Lower lobe of right lung (tissue), 2 donors: ENCODE measurements around the gene PDCD5. TPM values are rescaled to one million over a fixed set of nuclear protein-coding genes. Genes with fewer than 3 reads are reported as not detected.

Source experiments
- ATAC-seq, 2 donors: fragments of 200-7000 bp; cut with Tn5 transposase; one replicate each; pipeline ENCODE4 v1.9.1; 2020 to 2022; ENCODE audit warnings: mild to moderate bottlenecking in 2 of 2, moderate library complexity in 2 of 2
- DNase-seq: peaks from one replicate; pipeline ENCODE4 v3.0.0-alpha.2; 2020
- H3K27ac ChIP-seq: fragments of 200-600 bp; one replicate; pipeline ENCODE4 v1.8.0; 2022
- H3K27me3 ChIP-seq: fragments of 200-600 bp; one replicate; pipeline ENCODE4 v1.8.0; 2022; ENCODE audit warnings: low read depth
- H3K36me3 ChIP-seq: fragments of 200-600 bp; one replicate; pipeline ENCODE4 v1.8.0; 2022; ENCODE audit warnings: mild to moderate bottlenecking
- H3K4me1 ChIP-seq: fragments of 200-600 bp; one replicate; pipeline ENCODE4 v1.8.0; 2022
- H3K4me3 ChIP-seq: fragments of 200-600 bp; one replicate; pipeline ENCODE4 v1.8.0; 2022; ENCODE audit warnings: mild to moderate bottlenecking
- H3K9me3 ChIP-seq: fragments of 200-600 bp; one replicate; pipeline ENCODE4 v1.8.0; 2022
- CTCF ChIP-seq: fragments of 200-600 bp; IDR thresholded peaks from one replicate; pipeline ENCODE4 v1.8.0; 2022; ENCODE audit warnings: antibody characterized with exemption, mild to moderate bottlenecking
- intact Hi-C: fragments of 100-400 bp; cut with DNase I; formaldehyde crosslinking; loops from one replicate; pipeline ENCODE4 v1.11.0; 2022
- total RNA-seq: library from RNA; stranded (reverse); fragmentation: NEBNext Ultra II Directional; extraction: Animal tissue kit (Norgen Biotek cat#: 25700); gene quantifications from one replicate; pipeline ENCODE4 v1.2.1, GENCODE V29; 2021
- donor health status: DM: no; HTN: yes; CAD: no; lungs with severe emphysema.

Gene PDCD5
- total RNA-seq, 1 donor from 2014 or later: 50.0 TPM

GRCh38 chr19:32630338-32630737 lies 49.3 kb downstream of the PDCD5 start:
- intact Hi-C loops: no loop called here
- H3K4me3 ChIP-seq: no peak overlapping the region
- H3K36me3 ChIP-seq: peaks cover 76% of the 10 kb centered on the region
- ATAC-seq (no peak), DNase-seq (no peak)
- TF ChIP-seq CTCF: no peak
- H3K27me3 ChIP-seq: no peaks in the 10 kb centered on the region
- no peaks in the 10 kb centered on the region for H3K9me3 ChIP-seq
- H3K4me1 ChIP-seq: no peaks in the 10 kb centered on the region
- no peak overlapping the region for H3K27ac ChIP-seq

GRCh38 chr19:32631381-32631780 lies 50.4 kb downstream of the PDCD5 start:
- H3K36me3 ChIP-seq: peaks cover 76% of the 10 kb centered on the region
- TF ChIP-seq CTCF: no peak

More at GRCh38 chr19:32631381-32631780, 50.4 kb downstream of the PDCD5 start:
- Histone ChIP-seq H3K9me3 (no peaks in the 10 kb centered on the region), H3K27me3 (no peaks in the 10 kb centered on the region), H3K4me1 (no peaks in the 10 kb centered on the region), H3K27ac (no peak overlapping the region), H3K4me3 (no peak overlapping the region)
- no peak for DNase-seq
- intact Hi-C loops: no loop called here
- no peak for ATAC-seq

Other genes starting within 250 kb of the PDCD5 start
- 19.3 TPM for gene ZNF507, start 235.6 kb upstream of the PDCD5 start, total RNA-seq
- 24.9 TPM for gene DPY19L3, start 175.4 kb upstream of the PDCD5 start, total RNA-seq
- 44.5 TPM for gene ANKRD27, start 94.0 kb downstream of the PDCD5 start, total RNA-seq
- gene RGS9BP, start 94.7 kb downstream of the PDCD5 start, total RNA-seq: 2.1 TPM
- 18.5 TPM for gene NUDT19, start 110.6 kb downstream of the PDCD5 start, total RNA-seq
- gene TDRD12, start 138.6 kb downstream of the PDCD5 start, total RNA-seq: not detected